Fibroblast of pulmonary artery (primary cell): ENCODE measurements around the gene NUDT3.
"Not testable (repeated sequence)": the region's sequence is repeated elsewhere in the genome, so short reads cannot be mapped to it uniquely, and the experiment has no call there.

Source experiments
- DNase-seq: peaks from one replicate; pipeline ENCODE4 v3.0.0-alpha.2; 2010; ENCODE audit warnings: low read depth
- H3K4me3 ChIP-seq: replicated peaks from 2 replicates; pipeline ENCODE4 v1.5.1; 2011; ENCODE audit warnings: low read depth, mild to moderate bottlenecking, control low read depth, low read length, moderate library complexity
- TF ChIP-seq, protein P1 (sequence below): IDR thresholded peaks from 2 replicates; pipeline ENCODE4 v1.5.1; 2011; ENCODE audit warnings: mild to moderate bottlenecking, control low read depth, low read length, inconsistent platforms; ENCODE audit errors: missing control alignments

The NUDT3 gene

DNA sequence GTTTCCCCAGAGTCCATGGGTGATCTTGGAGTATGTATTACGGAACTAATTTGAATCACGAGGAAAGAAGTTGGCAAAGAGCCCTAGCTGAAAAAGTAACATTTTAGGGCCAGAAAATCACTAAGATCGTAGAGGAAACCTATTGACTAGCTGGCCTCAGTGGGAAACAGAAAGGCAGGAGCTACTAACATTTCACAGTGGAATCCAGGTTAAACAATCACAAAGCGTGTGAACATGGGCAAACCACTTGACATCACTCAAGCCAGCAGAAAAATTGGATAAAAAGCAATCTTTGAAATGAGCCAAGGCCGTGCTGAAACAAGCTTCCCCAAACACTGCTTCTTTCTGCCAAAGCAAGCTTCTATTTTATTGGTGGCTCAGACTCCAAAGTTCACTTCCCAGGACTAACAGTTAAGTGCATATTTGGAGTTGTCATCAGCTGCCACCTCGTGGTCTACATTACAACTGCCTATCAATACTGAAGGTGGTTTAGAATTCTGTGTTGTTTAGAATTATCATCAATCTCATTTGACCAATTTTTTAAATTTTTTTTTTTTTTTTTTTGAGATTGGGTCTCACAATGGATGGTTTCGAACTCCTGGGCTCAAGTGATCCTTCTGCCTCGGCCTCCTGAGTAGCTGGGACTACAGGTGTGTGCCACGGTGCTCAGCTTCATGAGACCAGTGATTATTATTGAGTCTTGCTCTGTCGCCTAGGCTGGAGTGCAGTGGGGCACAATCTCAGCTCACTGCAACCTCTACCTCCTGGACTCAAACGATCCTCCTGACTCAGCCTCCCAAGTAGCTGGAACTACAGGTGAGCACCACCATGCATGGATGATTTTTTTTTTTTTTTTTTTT, 22.8 kb upstream of the NUDT3 start:
- TF ChIP-seq, protein P1, sequence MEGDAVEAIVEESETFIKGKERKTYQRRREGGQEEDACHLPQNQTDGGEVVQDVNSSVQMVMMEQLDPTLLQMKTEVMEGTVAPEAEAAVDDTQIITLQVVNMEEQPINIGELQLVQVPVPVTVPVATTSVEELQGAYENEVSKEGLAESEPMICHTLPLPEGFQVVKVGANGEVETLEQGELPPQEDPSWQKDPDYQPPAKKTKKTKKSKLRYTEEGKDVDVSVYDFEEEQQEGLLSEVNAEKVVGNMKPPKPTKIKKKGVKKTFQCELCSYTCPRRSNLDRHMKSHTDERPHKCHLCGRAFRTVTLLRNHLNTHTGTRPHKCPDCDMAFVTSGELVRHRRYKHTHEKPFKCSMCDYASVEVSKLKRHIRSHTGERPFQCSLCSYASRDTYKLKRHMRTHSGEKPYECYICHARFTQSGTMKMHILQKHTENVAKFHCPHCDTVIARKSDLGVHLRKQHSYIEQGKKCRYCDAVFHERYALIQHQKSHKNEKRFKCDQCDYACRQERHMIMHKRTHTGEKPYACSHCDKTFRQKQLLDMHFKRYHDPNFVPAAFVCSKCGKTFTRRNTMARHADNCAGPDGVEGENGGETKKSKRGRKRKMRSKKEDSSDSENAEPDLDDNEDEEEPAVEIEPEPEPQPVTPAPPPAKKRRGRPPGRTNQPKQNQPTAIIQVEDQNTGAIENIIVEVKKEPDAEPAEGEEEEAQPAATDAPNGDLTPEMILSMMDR: peak; percentile 66
- DNase-seq: peak; percentile 88
- no peak overlapping the region for H3K4me3 ChIP-seq

DNA sequence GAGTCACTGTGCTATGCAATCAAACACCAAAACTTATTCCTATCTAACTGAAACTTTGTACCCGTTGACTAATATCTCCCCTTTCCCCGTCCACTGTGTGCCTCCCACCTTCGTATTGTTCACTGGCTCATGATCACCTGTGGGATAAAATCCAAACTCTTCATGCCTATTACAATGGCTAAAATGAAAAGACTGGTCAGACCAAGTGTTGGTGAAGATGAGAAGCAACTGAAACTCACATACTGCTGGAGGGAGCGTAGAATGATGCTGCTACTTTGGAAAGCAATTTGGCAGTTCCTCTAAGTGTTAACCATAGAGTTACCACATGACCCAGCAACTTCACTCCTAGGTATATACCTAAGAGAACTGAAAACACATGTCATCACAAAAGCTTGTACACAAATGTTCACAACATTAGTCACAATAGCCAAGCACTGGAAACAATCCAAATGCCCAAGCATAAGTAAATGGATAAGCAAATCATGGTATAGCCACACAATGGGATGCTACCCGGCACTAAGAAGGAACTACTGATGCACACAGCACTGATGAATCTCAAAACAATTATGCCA, 20.3 kb upstream of the NUDT3 start:
- DNase-seq: peak; percentile 27
- TF ChIP-seq, protein P1: no peak

DNA sequence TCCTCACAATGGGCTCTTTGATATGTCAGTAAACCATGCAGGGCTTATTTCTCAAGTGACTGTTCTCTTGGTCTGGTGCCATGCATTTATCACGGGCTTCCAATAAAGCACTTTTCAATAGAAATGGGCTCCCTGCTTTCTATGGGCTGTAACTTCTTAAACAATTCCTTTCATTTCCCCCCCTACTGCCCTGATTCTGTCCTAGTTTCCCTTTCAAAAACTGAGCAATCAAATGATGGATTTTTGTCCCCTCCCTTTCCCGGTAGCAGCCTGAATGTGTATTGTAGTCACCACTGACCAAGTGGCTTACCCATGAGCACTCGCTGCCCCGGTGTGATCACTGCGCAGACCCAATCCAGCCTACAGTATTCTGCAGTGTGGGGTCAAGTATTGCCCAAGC, 19.5 kb upstream of the NUDT3 start:
- H3K4me3 ChIP-seq: no peak overlapping the region
- TF ChIP-seq, protein P1: no peak

More for the DNA sequence above, 20.3 kb upstream of the NUDT3 start:
- H3K4me3 ChIP-seq: no peak overlapping the region

DNA sequence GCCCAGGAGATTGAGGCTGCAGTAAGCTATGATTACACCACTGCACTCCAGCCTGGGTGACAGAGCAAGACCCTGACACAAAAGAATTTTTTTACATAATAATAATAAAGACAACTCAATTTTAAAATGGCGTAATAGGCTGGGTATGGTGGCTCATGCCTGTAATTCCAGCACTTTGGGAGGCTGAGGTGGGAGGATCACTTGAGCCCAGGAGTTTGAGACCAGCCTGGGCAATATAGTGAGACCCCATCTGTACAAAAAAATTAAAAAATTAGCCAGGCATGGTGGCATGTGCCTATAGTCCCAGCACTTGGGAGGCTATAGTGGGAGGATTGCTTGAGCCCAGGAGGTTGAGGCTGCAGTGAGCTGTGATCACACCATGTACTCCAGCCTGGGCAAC, 15.4 kb upstream of the NUDT3 start:
- not testable (repeated sequence) for H3K4me3 ChIP-seq, DNase-seq

More for the DNA sequence above, 19.5 kb upstream of the NUDT3 start:
- DNase-seq: no peak

DNA sequence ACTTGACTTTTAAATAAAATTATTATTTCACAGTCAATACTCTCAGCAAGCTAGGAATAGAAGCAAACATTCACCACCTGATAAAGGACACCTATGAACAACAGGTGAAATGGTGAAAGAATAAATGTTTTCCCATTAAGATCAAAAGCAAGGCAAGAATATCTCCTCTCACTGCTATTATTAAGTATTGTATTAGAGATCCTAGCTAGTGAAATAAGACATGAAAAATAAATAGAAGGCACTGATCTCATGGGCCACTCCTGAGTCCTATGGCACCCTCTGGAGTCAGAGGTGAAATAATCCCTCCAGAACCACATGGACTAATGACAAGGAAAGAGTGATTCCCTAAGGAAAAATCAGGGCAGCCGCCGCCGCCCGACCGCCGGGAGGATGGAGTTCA, 4.0 kb upstream of the NUDT3 start:
- TF ChIP-seq, protein P1: no peak
- no peak overlapping the region for H3K4me3 ChIP-seq
- no peak for DNase-seq

DNA sequence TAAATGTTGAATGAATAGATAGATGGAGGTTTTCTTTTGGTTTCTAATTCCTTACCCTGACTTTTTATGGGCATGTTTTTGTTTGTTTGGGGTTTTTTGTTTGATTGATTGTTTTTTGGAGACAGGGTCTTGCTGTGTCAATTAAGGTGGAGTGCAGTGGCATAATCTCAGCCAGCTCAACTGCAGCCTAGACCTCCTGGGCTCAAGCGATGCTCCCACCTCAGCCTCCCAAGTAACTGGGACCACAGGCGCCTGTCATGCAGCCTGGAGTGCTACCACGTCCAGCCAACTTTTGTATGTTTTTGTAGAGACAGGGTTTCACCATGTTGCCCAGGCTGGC, 1.5 kb upstream of the NUDT3 start:
- no peak for DNase-seq
- H3K4me3 ChIP-seq: no peak overlapping the region
- TF ChIP-seq, protein P1: no peak

DNA sequence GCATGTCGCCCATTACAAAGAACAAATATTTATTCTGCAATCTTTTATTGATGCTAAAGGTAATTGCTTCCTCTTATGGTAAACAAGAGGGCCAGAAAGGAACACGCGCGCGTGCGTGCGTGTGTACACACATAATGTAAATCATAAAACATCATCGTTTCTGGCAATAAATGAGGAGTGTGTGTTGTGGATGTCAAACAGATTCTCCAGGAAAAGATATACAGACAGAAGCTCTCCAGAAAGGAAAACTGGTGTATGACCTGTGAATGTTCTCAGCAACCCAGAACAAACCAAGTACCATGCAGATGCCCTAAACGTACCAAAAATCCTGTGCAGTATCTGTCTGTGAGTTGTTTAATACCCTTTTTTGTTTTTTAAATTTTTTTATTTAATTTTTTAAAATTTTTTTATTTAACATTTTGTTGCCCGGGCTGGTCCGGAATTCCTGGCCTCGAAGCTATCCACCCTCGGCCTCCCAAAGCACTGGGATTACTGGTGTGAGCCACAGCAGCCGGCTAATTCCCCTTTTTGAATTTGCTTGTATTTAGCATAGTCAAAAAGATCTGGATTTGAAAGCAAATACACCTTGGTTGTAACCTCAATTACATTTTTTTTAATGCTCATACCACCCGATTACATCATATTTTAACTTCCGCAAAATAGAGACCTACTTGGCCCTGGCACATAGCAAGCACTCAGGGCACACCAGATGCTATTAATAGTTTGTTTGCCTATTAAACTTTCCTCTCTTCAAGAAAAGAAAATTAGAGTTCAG, 909 bp upstream of the NUDT3 start:
- DNase-seq: no peak
- TF ChIP-seq, protein P1: no peak
- H3K4me3 ChIP-seq: peak overlapping the region; percentile 66
